ENCODE results near the gene VSX2.

- TF ChIP-seq CTCF (IDR thresholded peaks at IDR 0.05; ENCODE audit: poor library complexity) (no peak), EZH2 (IDR thresholded peaks at IDR 0.05; ENCODE audit: borderline replicate concordance) (no peak)
These were observed 25.1 kb upstream of the VSX2 start for GRCh38 chr14:74213907-74214803.
